Spleen (tissue), 7 donors: ENCODE results near the gene INPP4A.

Experiments used
- CTCF ChIP-seq, 11 experiments: fragments of 200-600 bp in 7 of 11; fragments of 450-650 bp in 4 of 11; sonication (generic) in 4 of 11; IDR thresholded peaks in 8 of 11; conservative IDR thresholded peaks in 3 of 11; 1 replicate in 7 of 11; 2 replicates in 4 of 11; pipeline versions ENCODE4 v1.4.0 to v1.8.0; 2016 to 2021; ENCODE audit warnings: antibody characterized with exemption in 11 of 11, inconsistent platforms in 4 of 11, mild to moderate bottlenecking in 1 of 11
- POLR2A ChIP-seq, 3 donors: fragments of 450-650 bp; IDR thresholded peaks; one replicate each; pipeline ENCODE4 v1.5.1; 2017; ENCODE audit warnings: antibody characterized with exemption in 3 of 3, mild to moderate bottlenecking in 1 of 3
- POLR2AphosphoS5 ChIP-seq, 3 donors: sonication (generic); formaldehyde crosslinking; IDR thresholded peaks; one replicate each; pipeline ENCODE4 v1.5.1; 2017; ENCODE audit warnings: antibody characterized with exemption in 3 of 3
- donor health status: DM: no; HTN: no; CAD: no; lungs with moderate emphysema.
- donor health status: DM: no; HTN: no; CAD: no.
- donor health status: DM: no; HTN: no; CAD: no.

- TF ChIP-seq CTCF (IDR thresholded peaks at IDR 0.05 in 8 of 11, conservative IDR thresholded peaks at IDR 0.05 in 3 of 11) = no peak
- no peak for TF ChIP-seq POLR2A (IDR thresholded peaks at IDR 0.05)
- no peak for TF ChIP-seq POLR2AphosphoS5 (IDR thresholded peaks at IDR 0.05)
Observed at GRCh38 chr2:98588880-98589431, 144.3 kb downstream of the INPP4A start.
